K562 (cell line): Measurements from ENCODE around the gene DHPS. TPM values are rescaled to one million over a fixed set of nuclear protein-coding genes. Genes with fewer than 3 reads are reported as not detected.

Source experiments
- ATF4 ChIP-seq: fragments of 450-650 bp; formaldehyde crosslinking; IDR thresholded peaks from 2 replicates; pipeline ENCODE4 v1.4.0; 2022; ENCODE audit warnings: mild to moderate bottlenecking, moderate library complexity
- DNMT1 ChIP-seq: fragments of 450-650 bp; IDR thresholded peaks from 2 replicates; pipeline ENCODE4 v1.6.1; 2016; ENCODE audit warnings: antibody characterized with exemption, mild to moderate bottlenecking
- RREB1 ChIP-seq: fragments of 250-450 bp; sonication (Bioruptor Pico); IDR thresholded peaks from 2 replicates; pipeline ENCODE4 v1.4.0; 2020
- ZFP91 ChIP-seq: sonication (generic); formaldehyde crosslinking; IDR thresholded peaks from 2 replicates; pipeline ENCODE4 v1.8.0; 2022; ENCODE audit warnings: mild to moderate bottlenecking, missing genetic modification reagents
- ZNF347 ChIP-seq: fragments of 450-650 bp; formaldehyde crosslinking; IDR thresholded peaks from 2 replicates; pipeline ENCODE4 v1.4.0; 2020; ENCODE audit warnings: low read depth, mild to moderate bottlenecking, moderate library complexity
- ZNF511 ChIP-seq: sonication (generic); formaldehyde crosslinking; IDR thresholded peaks from 2 replicates; pipeline ENCODE4 v1.8.0; 2022; ENCODE audit warnings: mild to moderate bottlenecking, missing genetic modification reagents
- polyA plus RNA-seq, 8 experiments: library from polyadenylated mRNA; depleted of rRNA in 4 of 8; stranded (reverse) in 5 of 8; unstranded in 3 of 8; fragments of >200 nt; fragmentation: Nextera tagmentation in 2 of 8; fragmentation: Illumina TruSeq in 1 of 8; extraction: Ambion mirVana in 2 of 8; extraction: Trizol in 1 of 8; gene quantifications; 2 replicates each; pipeline versions ENCODE4 v1.2.1 to v1.2.3, GENCODE V29; 2011 to 2014; ENCODE audit warnings: inconsistent platforms in 1 of 8, missing spikeins in 1 of 8
- total RNA-seq, 7 experiments: library from RNA; depleted of rRNA in 6 of 7; stranded (reverse); fragments of >200 nt in 6 of 7; fragmentation: Illumina TruSeq in 2 of 7; extraction: Trizol in 2 of 7; gene quantifications; 2 replicates each; pipeline versions ENCODE4 v1.2.1 to v1.2.3, GENCODE V29; 2011 to 2021; ENCODE audit warnings: low replicate concordance in 1 of 7
- TF ChIP-seq, protein P1 (sequence below), 2 experiments: fragments of 450-650 bp; IDR thresholded peaks; 2 replicates each; pipeline ENCODE4 v1.6.1; 2016
- TF ChIP-seq, protein P2 (sequence below): sonication (generic); formaldehyde crosslinking; IDR thresholded peaks from 2 replicates; pipeline ENCODE4 v1.8.1; 2023; ENCODE audit warnings: mild to moderate bottlenecking, missing genetic modification reagents, moderate library complexity
- TF ChIP-seq, protein P3 (sequence below): fragments of 250-450 bp; sonication (Bioruptor Pico); IDR thresholded peaks from 2 replicates; pipeline ENCODE4 v1.5.0; 2022; ENCODE audit warnings: mild to moderate bottlenecking

DHPS gene
- total and polyA plus RNA-seq, 9 of the 15 experiments (the other 6 are each of a cell fraction or from before 2014, with no cell fraction given) = 47.1 to 110 (median 79.9) TPM

DNA sequence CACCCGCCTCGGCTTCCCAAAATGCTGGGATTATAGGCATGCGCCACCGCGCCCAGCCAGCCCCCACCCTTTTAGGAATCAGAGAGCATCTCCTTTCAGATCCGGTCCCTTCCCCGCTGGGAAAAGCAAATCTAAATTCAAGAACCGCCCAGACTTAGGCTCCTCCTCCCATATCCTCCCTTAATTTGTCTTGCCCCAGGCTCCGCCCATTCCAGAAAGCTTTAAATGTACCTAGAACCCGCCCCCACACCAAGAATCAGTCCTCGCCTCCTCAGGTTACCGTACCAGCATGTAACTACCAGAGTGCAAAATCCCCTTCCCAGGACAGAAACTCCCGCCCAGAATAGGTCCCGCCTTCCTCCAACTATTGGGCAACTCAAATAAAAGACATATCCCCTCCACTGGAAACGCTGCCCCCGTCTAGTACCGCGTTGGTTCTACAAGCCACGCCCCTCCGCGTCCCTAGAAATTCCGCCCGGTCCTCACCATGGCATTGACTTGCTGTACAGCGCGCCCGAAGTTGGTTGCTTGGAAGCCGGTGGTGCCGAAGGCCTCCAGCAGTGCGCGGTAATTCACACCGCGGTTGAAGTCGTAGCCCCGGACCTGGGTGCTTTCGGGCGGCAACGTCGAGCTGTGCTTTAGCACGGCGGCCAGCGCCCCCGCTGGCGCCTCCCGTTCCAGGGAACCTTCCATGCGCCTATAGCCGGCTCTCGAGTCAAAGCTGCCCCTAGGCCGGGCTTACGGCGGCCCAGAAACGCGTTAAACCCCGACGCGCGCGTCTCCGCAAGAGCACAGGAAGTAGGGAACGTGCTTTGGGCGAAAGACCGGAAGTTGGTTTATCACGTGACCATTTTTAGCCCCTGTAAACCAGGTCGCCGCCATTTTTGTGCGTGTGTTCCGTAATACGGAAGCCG is at the start of gene DHPS (continued):
- TF ChIP-seq, protein P1, sequence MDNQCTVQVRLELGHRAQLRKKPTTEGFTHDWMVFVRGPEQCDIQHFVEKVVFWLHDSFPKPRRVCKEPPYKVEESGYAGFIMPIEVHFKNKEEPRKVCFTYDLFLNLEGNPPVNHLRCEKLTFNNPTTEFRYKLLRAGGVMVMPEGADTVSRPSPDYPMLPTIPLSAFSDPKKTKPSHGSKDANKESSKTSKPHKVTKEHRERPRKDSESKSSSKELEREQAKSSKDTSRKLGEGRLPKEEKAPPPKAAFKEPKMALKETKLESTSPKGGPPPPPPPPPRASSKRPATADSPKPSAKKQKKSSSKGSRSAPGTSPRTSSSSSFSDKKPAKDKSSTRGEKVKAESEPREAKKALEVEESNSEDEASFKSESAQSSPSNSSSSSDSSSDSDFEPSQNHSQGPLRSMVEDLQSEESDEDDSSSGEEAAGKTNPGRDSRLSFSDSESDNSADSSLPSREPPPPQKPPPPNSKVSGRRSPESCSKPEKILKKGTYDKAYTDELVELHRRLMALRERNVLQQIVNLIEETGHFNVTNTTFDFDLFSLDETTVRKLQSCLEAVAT (IDR thresholded peaks at IDR 0.05) = no peak
- TF ChIP-seq ZNF347 (CRISPR knock-in tag) (no peak), ATF4 (CRISPR knock-in tag) (peak; percentile 17; the same call in 1 of the 2 replicates), ZNF511 (CRISPR knock-in tag) (peak; percentile 91), RREB1 (CRISPR knock-in tag) (peak; percentile 49; the same call in 1 of the 2 replicates), ZFP91 (CRISPR knock-in tag) (no peak), DNMT1 (no peak)
- TF ChIP-seq, protein P2, sequence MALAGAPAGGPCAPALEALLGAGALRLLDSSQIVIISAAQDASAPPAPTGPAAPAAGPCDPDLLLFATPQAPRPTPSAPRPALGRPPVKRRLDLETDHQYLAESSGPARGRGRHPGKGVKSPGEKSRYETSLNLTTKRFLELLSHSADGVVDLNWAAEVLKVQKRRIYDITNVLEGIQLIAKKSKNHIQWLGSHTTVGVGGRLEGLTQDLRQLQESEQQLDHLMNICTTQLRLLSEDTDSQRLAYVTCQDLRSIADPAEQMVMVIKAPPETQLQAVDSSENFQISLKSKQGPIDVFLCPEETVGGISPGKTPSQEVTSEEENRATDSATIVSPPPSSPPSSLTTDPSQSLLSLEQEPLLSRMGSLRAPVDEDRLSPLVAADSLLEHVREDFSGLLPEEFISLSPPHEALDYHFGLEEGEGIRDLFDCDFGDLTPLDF (CRISPR knock-in tag) = no peak; the same call in none of the 2 replicates
- TF ChIP-seq, protein P3, sequence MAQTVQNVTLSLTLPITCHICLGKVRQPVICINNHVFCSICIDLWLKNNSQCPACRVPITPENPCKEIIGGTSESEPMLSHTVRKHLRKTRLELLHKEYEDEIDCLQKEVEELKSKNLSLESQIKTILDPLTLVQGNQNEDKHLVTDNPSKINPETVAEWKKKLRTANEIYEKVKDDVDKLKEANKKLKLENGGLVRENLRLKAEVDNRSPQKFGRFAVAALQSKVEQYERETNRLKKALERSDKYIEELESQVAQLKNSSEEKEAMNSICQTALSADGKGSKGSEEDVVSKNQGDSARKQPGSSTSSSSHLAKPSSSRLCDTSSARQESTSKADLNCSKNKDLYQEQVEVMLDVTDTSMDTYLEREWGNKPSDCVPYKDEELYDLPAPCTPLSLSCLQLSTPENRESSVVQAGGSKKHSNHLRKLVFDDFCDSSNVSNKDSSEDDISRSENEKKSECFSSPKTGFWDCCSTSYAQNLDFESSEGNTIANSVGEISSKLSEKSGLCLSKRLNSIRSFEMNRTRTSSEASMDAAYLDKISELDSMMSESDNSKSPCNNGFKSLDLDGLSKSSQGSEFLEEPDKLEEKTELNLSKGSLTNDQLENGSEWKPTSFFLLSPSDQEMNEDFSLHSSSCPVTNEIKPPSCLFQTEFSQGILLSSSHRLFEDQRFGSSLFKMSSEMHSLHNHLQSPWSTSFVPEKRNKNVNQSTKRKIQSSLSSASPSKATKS = no peak
